H1 (cell line): ENCODE measurements around the gene BRCA1.
"Not testable (repeated sequence)": the region's sequence is repeated elsewhere in the genome, so short reads cannot be mapped to it uniquely, and the experiment has no call there.

Source experiments
- ASH2L ChIP-seq: fragments of 200-600, 300-600 bp; sonication (generic); IDR thresholded peaks from one replicate; pipeline ENCODE4 v1.7.1; 2017; ENCODE audit warnings: low read length
- JUND ChIP-seq: IDR thresholded peaks from 2 replicates; pipeline ENCODE4 v1.6.1; 2011; ENCODE audit warnings: mild to moderate bottlenecking, improper control_type of control experiment, low read length
- POLR2A ChIP-seq, 2 experiments: IDR thresholded peaks; 1 replicate in 1 of 2; 2 replicates in 1 of 2; pipeline ENCODE4 v1.6.1; 2011; ENCODE audit warnings: low read depth in 2 of 2, low read length in 2 of 2, mild to moderate bottlenecking in 2 of 2; ENCODE audit errors: control extremely low read depth in 1 of 2
- SP4 ChIP-seq: IDR thresholded peaks from 2 replicates; pipeline ENCODE4 v1.6.1; 2012; ENCODE audit warnings: low read length, inconsistent platforms
- TF ChIP-seq, protein P1 (sequence below): IDR thresholded peaks from 2 replicates; pipeline ENCODE4 v1.6.1; 2011; ENCODE audit warnings: low read length, improper control_type of control experiment
- TF ChIP-seq, protein P2 (sequence below), 3 experiments: IDR thresholded peaks; 1 replicate in 2 of 3; 2 replicates in 1 of 3; pipeline versions ENCODE4 v1.5.1 to v1.6.1; 2011; ENCODE audit warnings: low read length in 3 of 3, mild to moderate bottlenecking in 3 of 3, inconsistent platforms in 2 of 3, low read depth in 1 of 3, moderate library complexity in 1 of 3; ENCODE audit not compliant: insufficient read depth in 1 of 3; ENCODE audit errors: control extremely low read depth in 1 of 3

DNA sequence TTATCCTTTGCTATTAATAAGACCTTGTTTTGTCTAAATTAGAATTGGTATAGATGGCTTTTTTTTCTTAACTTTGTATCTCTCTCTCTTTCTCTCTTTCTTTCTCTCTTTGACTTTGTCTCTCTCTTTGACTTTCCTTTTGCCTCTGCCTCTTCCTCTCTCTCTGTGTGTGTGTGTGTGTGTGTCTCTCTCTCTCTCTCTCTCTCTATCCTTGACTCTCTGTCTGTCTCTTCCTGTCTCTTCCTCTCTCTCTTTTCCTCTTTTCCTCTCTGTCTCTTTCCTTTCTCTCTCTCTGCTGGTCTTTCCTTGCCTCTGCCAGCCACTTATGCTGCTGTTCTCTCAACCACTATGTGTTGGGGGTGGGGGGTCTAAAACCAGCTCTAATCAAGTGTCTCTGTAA is 40.8 kb upstream of the BRCA1 start:
- not testable (repeated sequence) for TF ChIP-seq SP4; POLR2A (IDR thresholded peaks at IDR 0.05; ENCODE audit: control extremely low read depth in 1 of 2, low read depth in 2 of 2, low read length in 2 of 2); ASH2L; JUND
- TF ChIP-seq, protein P1, sequence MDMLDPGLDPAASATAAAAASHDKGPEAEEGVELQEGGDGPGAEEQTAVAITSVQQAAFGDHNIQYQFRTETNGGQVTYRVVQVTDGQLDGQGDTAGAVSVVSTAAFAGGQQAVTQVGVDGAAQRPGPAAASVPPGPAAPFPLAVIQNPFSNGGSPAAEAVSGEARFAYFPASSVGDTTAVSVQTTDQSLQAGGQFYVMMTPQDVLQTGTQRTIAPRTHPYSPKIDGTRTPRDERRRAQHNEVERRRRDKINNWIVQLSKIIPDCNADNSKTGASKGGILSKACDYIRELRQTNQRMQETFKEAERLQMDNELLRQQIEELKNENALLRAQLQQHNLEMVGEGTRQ, result not testable (repeated sequence)
- TF ChIP-seq, protein P2, sequence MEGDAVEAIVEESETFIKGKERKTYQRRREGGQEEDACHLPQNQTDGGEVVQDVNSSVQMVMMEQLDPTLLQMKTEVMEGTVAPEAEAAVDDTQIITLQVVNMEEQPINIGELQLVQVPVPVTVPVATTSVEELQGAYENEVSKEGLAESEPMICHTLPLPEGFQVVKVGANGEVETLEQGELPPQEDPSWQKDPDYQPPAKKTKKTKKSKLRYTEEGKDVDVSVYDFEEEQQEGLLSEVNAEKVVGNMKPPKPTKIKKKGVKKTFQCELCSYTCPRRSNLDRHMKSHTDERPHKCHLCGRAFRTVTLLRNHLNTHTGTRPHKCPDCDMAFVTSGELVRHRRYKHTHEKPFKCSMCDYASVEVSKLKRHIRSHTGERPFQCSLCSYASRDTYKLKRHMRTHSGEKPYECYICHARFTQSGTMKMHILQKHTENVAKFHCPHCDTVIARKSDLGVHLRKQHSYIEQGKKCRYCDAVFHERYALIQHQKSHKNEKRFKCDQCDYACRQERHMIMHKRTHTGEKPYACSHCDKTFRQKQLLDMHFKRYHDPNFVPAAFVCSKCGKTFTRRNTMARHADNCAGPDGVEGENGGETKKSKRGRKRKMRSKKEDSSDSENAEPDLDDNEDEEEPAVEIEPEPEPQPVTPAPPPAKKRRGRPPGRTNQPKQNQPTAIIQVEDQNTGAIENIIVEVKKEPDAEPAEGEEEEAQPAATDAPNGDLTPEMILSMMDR (IDR thresholded peaks at IDR 0.05; ENCODE audit: control extremely low read depth in 1 of 3, insufficient read depth in 1 of 3, low read depth in 1 of 3, low read length in 3 of 3), result not testable (repeated sequence)
